Measurements from ENCODE around the gene PRELID3B.

PRELID3B gene

GRCh38 chr20:59042151-59042795, at the start of gene PRELID3B:
PRELID3B (minus strand) TSS chr20:59042786; CDS start chr20:59042730, 56 bp downstream.
- peak; percentile 17 for DNase-seq

DNA sequence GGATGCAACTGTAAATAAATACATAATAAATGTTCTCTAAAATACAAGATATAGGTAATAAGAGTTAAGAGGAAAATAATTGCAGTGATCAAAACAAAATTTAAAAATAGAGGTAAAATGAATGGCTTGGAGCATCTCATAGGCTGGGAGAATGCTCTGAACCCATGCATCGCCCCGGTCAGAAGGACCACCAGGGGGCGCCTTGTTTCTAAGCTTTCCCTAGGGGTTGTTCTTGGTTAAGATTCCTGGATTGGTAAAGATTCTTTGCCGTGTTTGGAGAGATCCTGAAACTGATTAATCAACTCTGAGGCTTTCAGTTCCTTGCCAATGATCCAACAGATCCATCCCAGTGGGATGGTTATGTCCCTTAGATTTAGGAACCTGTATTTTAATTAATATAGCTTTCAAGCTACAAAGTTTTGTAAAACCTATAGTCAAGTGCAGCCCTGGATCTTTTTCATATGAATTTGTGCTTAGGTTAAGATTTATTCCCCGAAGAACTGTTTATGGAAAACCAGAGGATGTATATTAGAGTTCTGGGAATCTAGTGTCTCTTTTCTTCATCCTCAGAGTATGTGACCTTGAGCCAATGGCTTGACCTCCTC, 45.3 kb upstream of the PRELID3B start:
- peak; percentile 73 for DNase-seq

GRCh38 chr20:59086923-59087322, 44.3 kb upstream of the PRELID3B start:
- no peak for DNase-seq

DNA sequence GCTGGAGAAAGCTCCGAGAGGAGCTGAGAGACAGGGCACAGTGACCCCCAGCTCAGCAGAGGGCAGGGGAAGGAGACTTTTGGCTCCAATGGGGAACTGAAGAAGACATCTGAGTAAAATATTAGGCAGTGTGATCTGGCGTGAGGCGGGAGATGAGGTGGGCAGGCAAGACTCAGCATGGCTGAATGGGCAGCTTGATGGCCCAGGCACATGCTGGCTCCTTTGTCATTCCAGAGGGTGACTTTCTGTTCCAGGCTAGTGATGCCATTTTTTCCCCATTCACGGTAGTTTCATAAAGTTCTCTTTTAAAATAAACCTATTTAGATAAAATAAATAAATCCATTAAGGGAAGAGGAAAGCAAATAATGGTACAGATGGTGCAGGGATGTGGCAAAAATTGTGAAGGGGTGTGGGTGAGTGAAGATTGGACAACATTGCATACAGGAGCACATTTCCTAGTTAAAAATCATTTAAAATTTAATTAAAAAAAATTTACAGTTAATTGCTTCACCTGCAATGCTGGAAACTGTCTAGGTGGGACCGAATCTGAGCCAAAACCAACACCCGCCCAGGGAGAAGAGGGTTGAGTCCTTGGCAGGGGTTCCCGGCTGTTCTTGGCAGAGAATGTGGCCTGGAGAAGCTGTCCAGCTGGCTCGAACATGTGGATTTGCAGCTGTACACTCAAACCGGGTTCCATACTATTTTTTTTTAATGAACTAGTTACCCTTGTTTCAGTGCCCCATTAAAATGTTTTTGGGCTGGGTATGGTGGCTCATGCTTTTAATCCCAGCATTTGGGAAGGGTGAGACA, 41.7 kb upstream of the PRELID3B start:
- DNase-seq: no peak

DNA sequence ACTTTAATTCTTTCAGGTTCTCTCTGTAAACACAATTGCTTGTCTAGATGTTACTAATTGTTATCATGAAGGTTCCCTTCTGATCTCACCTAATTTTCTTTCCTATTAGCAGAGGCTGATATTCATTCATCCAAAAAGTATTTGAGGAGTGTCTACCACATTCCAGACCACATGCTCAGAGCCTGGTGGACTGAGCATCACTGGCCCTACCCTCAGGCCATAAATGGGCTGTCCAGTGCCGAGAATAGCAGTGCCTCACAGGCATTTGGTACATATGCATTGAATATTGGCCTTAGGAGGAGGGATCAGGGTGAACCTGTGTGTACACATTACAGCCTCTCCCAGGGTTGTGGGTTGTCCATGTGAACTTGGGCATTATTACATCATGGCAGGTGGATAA, 40.4 kb upstream of the PRELID3B start:
- no peak for DNase-seq

DNA sequence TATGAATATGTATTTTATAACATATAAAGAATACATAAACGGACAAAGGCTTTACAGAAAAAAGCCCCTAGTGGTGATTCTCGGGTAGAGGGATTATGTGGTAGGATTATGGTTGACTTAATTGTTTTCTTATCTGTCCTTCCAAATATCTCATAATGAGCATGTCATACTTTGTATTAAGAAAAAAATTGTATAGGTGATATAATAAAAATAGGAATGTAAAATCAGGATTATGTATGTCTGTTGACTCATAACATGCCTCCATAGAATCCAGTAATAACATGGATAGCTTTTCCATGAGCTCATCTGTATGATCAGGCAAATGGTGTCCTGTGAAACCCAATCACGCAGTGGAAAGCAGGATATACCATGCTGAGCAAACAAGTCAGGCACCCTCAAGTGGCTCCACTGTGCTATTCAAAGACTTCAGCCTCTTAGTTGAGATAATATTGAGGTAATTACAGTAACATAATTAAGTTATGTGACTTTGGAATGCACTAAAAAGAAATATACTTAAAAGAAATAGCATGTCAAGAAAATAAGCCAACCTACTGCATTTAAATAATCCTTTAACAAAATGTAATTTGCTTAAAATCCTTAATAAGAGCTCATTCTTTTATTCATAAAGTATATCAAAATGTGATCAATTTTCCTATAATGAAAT, 39.6 kb upstream of the PRELID3B start:
- no peak for DNase-seq

DNA sequence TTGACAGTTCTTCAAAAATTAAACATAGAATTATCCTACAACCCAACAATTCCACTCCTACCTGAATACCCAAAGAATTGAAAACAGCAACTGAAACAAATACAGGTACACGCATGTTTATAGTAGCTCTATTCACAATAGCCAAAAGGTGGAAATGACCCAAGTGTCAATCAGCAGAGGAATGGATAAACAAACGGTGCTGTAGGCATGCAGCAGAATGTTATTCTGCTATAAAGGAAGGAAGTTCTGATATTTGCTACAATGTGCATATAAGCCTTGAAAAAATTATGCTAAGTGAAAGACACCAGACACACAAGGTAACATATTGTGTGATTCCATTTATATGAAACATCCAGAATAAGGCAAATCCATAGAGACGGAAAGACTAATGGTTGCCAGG, 38.5 kb upstream of the PRELID3B start:
- no peak for DNase-seq

GRCh38 chr20:59078231-59078630, 35.6 kb upstream of the PRELID3B start:
- DNase-seq: no peak

DNA sequence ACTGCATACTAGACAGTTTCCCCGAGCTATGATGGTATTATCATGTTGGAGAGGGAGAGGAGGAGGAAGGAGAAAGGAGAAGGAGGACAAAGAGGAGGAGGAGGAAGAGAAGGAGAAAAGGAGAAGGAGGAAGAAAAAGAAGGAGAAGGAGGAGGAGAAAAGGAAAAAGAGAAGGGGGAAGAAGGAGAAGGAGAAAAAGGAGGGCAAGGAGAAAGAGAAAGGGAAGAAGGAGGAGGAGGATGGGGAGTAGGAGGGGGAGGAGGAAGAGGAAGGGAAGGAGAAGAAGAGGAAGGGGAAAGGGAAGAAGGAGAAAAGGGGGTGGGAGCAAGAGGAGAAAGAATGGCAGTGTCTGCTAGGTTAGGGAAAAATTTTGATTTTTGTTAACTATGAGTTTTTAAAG, 35.1 kb upstream of the PRELID3B start:
- DNase-seq: no peak

DNA sequence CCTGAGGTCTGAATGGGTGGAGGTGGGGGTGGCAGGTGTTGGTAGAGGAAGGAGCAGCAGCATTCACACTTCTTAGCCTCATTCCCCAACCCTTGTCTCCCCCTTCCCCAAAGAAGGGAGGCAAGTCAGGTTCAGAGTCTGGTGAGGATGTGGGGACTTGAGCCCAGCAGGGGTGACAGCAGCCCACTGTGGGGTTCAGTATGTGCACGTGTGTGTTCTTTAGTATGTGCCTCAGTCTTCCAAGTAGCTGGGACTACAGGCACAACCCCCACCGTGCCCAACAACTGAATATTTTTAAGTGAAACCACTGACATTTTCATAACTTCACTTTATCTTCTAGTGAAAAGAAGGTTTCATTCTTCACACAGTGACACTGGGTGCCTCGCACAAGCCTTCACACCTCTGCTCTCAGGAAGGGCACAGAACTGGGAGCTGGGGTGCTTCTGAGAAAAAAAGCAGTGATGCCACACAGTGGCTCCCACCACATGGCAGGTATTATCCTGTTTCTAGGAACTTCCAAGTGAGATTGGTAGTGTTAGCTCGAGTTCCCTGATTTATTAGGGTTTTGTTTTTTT, 33.4 kb upstream of the PRELID3B start:
- DNase-seq: no peak

DNA sequence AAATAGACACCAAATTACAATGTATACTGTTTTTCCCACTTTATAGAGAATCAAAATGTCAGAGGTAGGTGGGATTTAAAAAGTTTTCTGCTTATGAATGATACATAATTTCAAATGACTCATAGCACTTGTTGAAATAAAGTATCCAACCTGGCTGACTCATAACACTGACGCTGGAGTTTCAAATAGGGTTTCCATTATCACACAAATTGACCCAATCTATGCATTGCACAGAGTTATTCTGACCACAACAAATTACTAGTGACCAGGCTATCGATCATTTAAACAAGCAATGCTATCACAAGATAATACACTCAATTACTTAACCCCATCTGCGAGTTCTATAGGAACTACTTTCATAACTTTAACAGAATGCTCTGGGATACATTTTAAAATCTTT, 31.9 kb upstream of the PRELID3B start:
- DNase-seq: no peak

DNA sequence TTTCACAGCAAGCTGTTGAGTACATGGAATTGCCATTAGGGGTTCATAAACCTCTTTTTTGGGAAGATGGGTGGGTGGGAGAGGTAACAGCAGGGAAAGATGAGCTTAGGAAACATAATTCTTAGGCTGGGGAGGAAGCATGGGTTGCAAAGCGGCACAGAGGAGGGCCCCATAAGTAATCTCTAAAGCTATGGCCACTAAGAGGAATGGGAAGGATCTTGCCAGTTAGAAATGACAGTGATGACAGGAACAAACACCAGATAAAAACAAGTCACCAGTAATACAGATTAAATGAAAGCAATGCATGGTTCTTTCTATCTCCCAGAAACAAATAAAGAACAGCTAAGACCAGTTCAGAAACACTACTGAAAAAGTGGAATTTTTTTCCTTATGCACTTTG, 31.0 kb upstream of the PRELID3B start:
- DNase-seq: no peak

GRCh38 chr20:59071216-59071615, 28.6 kb upstream of the PRELID3B start:
- DNase-seq: no peak

- no peak for DNase-seq
Measured at GRCh38 chr20:59069026-59069425, 26.4 kb upstream of the PRELID3B start.

GRCh38 chr20:59068534-59068933, 25.9 kb upstream of the PRELID3B start:
- DNase-seq: no peak

GRCh38 chr20:59064214-59064722, 21.7 kb upstream of the PRELID3B start:
- DNase-seq: no peak

DNA sequence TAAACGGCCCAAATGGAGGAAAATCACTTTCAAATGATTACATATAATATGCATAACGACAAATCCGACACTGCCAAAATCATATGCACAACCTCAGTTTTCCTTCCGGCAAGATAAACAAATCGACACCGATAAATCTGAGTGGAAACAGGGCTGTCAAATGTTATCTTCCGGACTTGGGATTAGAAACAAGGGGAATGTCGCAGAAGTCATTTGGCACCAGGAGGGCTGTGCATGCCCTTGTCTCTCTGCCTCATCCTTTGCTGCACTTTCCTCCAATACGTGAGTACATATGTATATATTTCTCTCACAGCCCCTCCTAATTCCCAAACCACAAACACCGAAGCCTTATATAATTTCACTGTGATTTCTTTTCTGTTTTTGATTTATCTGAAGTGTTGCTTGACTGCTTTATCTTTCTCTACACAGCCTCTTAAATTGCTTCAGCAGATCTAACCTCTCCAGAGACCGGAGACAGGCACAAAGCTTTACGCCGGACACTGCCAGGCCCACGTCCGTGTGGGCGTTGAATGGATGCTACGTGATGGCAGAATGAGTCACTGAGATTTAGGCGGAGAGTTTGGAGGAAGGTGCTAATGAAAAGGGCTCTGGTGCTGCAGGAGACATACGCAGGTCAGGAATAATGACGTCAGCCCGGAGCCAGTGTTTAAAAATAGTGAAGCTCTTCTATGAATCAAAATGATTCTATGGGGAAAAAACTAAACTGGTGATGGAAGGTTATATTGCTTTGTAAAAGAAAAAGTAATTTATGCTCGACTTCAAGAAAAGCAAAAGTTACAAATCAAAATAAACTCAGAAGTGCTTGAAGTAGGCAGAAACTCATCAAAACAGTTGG, 21.0 kb upstream of the PRELID3B start:
- DNase-seq: no peak

GRCh38 chr20:59062081-59062480, 19.5 kb upstream of the PRELID3B start:
- DNase-seq: no peak

- DNase-seq: no peak
Measured at GRCh38 chr20:59055302-59055701, 12.7 kb upstream of the PRELID3B start.

DNA sequence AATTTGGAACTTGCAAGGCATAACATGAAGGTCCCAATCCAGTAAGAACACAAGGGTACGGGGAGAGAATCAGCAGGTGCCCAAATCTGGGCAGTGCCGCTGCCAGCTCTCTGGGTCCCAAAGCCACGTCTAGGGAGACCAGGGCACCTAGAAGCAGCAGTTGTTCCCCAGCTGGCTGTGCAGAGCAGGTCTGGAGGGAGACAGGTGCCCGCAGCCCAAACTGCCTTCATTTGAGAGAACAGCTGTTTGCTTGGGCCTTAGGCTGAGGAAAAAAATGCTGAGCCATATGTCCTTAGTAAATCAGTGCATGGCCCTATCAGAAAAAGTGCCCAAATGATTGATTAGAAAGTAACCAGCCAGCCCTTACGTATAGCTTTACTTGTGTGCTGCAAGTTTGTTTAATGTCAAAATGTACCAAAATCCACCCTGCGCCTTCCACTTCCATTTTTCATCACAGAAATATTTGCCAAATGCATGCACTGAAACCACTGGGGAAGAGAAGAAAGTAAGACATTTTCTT, 9.1 kb upstream of the PRELID3B start:
- no peak for DNase-seq

GRCh38 chr20:59050437-59050836, 7.9 kb upstream of the PRELID3B start:
- no peak for DNase-seq

DNA sequence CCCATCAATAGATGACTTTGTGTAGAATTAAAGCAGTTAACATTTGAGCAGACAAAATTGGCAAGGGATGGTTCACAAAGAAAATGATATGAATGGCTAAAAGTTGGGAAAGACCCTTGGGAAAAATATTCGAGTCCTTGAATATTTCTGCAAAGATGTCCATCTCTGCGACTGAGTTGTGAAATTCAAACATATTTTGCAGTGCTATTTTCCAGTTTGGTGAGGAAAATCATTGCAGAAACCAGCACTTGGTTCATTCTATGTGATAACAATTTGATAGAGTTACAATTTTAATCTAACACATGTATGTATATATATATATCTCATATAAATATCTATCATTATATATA, 6.1 kb upstream of the PRELID3B start:
- DNase-seq: no peak

All from activated CD4-positive, alpha-beta T cell treated with anti-CD3 and anti-CD28 coated beads for 1 hour (primary cell).